Neural progenitor cell (in vitro differentiated cells): Measurements from ENCODE around the gene KCNK5.

Experiments
- EZH2 ChIP-seq: fragments of 200-600 bp; sonication (generic); IDR thresholded peaks from 2 replicates; pipeline ENCODE4 v1.6.1; 2017; ENCODE audit warnings: antibody characterized with exemption, mild to moderate bottlenecking, moderate library complexity
- EZH2phosphoT487 ChIP-seq: fragments of 200-600 bp; sonication (generic); IDR thresholded peaks from 2 replicates; pipeline ENCODE4 v1.6.1; 2017; ENCODE audit warnings: antibody characterized with exemption
- TF ChIP-seq, protein P1 (sequence below): fragments of 200-600 bp; sonication (generic); IDR thresholded peaks from 2 replicates; pipeline ENCODE4 v1.5.1; 2017; ENCODE audit warnings: antibody characterized with exemption, mild to moderate bottlenecking

GRCh38 chr6:39169448-39170344 lies 59.6 kb downstream of the KCNK5 start:
- TF ChIP-seq, protein P1, sequence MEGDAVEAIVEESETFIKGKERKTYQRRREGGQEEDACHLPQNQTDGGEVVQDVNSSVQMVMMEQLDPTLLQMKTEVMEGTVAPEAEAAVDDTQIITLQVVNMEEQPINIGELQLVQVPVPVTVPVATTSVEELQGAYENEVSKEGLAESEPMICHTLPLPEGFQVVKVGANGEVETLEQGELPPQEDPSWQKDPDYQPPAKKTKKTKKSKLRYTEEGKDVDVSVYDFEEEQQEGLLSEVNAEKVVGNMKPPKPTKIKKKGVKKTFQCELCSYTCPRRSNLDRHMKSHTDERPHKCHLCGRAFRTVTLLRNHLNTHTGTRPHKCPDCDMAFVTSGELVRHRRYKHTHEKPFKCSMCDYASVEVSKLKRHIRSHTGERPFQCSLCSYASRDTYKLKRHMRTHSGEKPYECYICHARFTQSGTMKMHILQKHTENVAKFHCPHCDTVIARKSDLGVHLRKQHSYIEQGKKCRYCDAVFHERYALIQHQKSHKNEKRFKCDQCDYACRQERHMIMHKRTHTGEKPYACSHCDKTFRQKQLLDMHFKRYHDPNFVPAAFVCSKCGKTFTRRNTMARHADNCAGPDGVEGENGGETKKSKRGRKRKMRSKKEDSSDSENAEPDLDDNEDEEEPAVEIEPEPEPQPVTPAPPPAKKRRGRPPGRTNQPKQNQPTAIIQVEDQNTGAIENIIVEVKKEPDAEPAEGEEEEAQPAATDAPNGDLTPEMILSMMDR = no peak
- TF ChIP-seq EZH2 (no peak), EZH2phosphoT487 (no peak)
